SK-N-SH treated with all-trans-retinoic acid at 6 μM for 48 hours (cell line): ENCODE measurements around the gene LSR.
"Not testable (repeated sequence)": the region's sequence is repeated elsewhere in the genome, so short reads cannot be mapped to it uniquely, and the experiment has no call there.

Experiments used
- ATAC-seq: fragments of 200-7000 bp; cut with Tn5 transposase; 3 replicates; pipeline ENCODE4 v1.9.1; 2020; ENCODE audit warnings: mild to moderate bottlenecking, moderate library complexity
- ARNTL ChIP-seq: fragments of 450-650 bp; formaldehyde crosslinking; IDR thresholded peaks from 2 replicates; pipeline ENCODE4 v1.5.0; 2020; ENCODE audit warnings: low read depth, mild to moderate bottlenecking, moderate library complexity, borderline replicate concordance
- BACH2 ChIP-seq: fragments of 250-450 bp; sonication (Bioruptor Pico); IDR thresholded peaks from 2 replicates; pipeline ENCODE4 v1.9.0; 2021; ENCODE audit warnings: mild to moderate bottlenecking, borderline replicate concordance
- CSDC2 ChIP-seq: fragments of 250-450 bp; sonication (Bioruptor Pico); IDR thresholded peaks from 2 replicates; pipeline ENCODE4 v1.5.0; 2020; ENCODE audit warnings: mild to moderate bottlenecking, moderate library complexity
- ESRRG ChIP-seq: fragments of 250-450 bp; sonication (Bioruptor Pico); IDR thresholded peaks from 2 replicates; pipeline ENCODE4 v1.6.1; 2021; ENCODE audit warnings: mild to moderate bottlenecking
- GLIS3 ChIP-seq: fragments of 250-450 bp; sonication (Bioruptor Pico); IDR thresholded peaks from 2 replicates; pipeline ENCODE4 v1.5.0; 2020; ENCODE audit warnings: mild to moderate bottlenecking, moderate library complexity
- ISL1 ChIP-seq: fragments of 250-450 bp; sonication (Bioruptor Pico); IDR thresholded peaks from 2 replicates; pipeline ENCODE4 v2.1.2; 2022; ENCODE audit warnings: mild to moderate bottlenecking, moderate library complexity
- OSR1 ChIP-seq: fragments of 250-450 bp; sonication (Bioruptor Pico); IDR thresholded peaks from 2 replicates; pipeline ENCODE4 v1.8.0; 2022; ENCODE audit warnings: moderate library complexity, mild to moderate bottlenecking, inconsistent platforms
- PATZ1 ChIP-seq: fragments of 250-450 bp; sonication (Bioruptor Pico); IDR thresholded peaks from 2 replicates; pipeline ENCODE4 v1.8.0; 2020; ENCODE audit warnings: mild to moderate bottlenecking, moderate library complexity, borderline replicate concordance
- PPARA ChIP-seq: fragments of 250-450 bp; sonication (Bioruptor Pico); IDR thresholded peaks from 2 replicates; pipeline ENCODE4 v1.5.0; 2020; ENCODE audit warnings: mild to moderate bottlenecking, borderline replicate concordance
- TCF4 ChIP-seq: fragments of 250-450 bp; sonication (Bioruptor Pico); IDR thresholded peaks from 2 replicates; pipeline ENCODE4 v1.8.0; 2021; ENCODE audit warnings: mild to moderate bottlenecking, moderate library complexity, borderline replicate concordance
- TOX ChIP-seq: fragments of 250-450 bp; sonication (Bioruptor Pico); IDR thresholded peaks from 2 replicates; pipeline ENCODE4 v1.8.0; 2021; ENCODE audit warnings: mild to moderate bottlenecking, moderate library complexity, borderline replicate concordance
- ZC3H10 ChIP-seq: fragments of 250-450 bp; sonication (Bioruptor Pico); IDR thresholded peaks from 2 replicates; pipeline ENCODE4 v1.5.1; 2021; ENCODE audit warnings: mild to moderate bottlenecking, moderate library complexity
- ZFP3 ChIP-seq: fragments of 250-450 bp; sonication (Bioruptor Pico); IDR thresholded peaks from 2 replicates; pipeline ENCODE4 v1.5.0; 2020; ENCODE audit warnings: mild to moderate bottlenecking, moderate library complexity
- ZFP30 ChIP-seq: fragments of 450-650 bp; formaldehyde crosslinking; IDR thresholded peaks from 2 replicates; pipeline ENCODE4 v1.5.0; 2022; ENCODE audit warnings: mild to moderate bottlenecking, moderate library complexity
- ZNF565 ChIP-seq: fragments of 450-650 bp; formaldehyde crosslinking; conservative IDR thresholded peaks from 2 replicates; pipeline ENCODE4 v1.5.0; 2020; ENCODE audit warnings: low read depth, mild to moderate bottlenecking, moderate library complexity
- ZNF70 ChIP-seq: fragments of 450-650 bp; formaldehyde crosslinking; IDR thresholded peaks from 2 replicates; pipeline ENCODE4 v1.5.0; 2020; ENCODE audit warnings: mild to moderate bottlenecking, moderate library complexity
- ZNF8 ChIP-seq: fragments of 450-650 bp; formaldehyde crosslinking; IDR thresholded peaks from 2 replicates; pipeline ENCODE4 v1.5.0; 2020; ENCODE audit warnings: mild to moderate bottlenecking, moderate library complexity
- TF ChIP-seq, protein P1 (sequence below): fragments of 250-450 bp; sonication (Bioruptor Pico); IDR thresholded peaks from 2 replicates; pipeline ENCODE4 v1.5.1; 2021; ENCODE audit warnings: mild to moderate bottlenecking, moderate library complexity
- TF ChIP-seq, protein P2 (sequence below): fragments of 250-450 bp; sonication (Bioruptor Pico); IDR thresholded peaks from 2 replicates; pipeline ENCODE4 v1.5.1; 2020; ENCODE audit warnings: low read depth, mild to moderate bottlenecking, moderate library complexity
- TF ChIP-seq, protein P3 (sequence below): fragments of 250-450 bp; sonication (Bioruptor Pico); IDR thresholded peaks from 2 replicates; pipeline ENCODE4 v1.8.0; 2021; ENCODE audit warnings: low read depth, mild to moderate bottlenecking, moderate library complexity, borderline replicate concordance

Gene LSR

DNA sequence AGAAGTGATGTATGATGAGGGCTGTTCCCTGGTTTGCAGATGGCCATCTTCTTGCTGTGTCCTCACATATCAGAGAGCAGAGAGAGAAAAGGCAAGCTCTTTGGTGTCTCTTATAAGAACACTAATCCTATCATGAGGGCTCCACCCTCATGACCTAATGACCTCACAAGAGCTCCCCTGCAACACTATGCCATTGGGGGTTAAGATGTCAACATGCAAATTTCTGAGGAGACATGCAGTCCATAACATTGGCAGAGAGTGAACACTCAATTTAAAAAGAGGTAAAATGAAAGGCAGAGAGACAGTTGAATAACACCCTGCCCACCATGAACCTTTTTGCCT, 31.2 kb upstream of the LSR start:
- TF ChIP-seq TCF4 (CRISPR knock-in tag) (no peak), ISL1 (CRISPR knock-in tag) (no peak), ZNF565 (CRISPR knock-in tag) (no peak), ESRRG (no peak), BACH2 (CRISPR knock-in tag) (no peak), TOX (CRISPR knock-in tag) (no peak)
- TF ChIP-seq, protein P1, sequence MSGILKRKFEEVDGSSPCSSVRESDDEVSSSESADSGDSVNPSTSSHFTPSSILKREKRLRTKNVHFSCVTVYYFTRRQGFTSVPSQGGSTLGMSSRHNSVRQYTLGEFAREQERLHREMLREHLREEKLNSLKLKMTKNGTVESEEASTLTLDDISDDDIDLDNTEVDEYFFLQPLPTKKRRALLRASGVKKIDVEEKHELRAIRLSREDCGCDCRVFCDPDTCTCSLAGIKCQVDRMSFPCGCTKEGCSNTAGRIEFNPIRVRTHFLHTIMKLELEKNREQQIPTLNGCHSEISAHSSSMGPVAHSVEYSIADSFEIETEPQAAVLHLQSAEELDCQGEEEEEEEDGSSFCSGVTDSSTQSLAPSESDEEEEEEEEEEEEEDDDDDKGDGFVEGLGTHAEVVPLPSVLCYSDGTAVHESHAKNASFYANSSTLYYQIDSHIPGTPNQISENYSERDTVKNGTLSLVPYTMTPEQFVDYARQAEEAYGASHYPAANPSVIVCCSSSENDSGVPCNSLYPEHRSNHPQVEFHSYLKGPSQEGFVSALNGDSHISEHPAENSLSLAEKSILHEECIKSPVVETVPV (CRISPR knock-in tag): no peak
- TF ChIP-seq, protein P2, sequence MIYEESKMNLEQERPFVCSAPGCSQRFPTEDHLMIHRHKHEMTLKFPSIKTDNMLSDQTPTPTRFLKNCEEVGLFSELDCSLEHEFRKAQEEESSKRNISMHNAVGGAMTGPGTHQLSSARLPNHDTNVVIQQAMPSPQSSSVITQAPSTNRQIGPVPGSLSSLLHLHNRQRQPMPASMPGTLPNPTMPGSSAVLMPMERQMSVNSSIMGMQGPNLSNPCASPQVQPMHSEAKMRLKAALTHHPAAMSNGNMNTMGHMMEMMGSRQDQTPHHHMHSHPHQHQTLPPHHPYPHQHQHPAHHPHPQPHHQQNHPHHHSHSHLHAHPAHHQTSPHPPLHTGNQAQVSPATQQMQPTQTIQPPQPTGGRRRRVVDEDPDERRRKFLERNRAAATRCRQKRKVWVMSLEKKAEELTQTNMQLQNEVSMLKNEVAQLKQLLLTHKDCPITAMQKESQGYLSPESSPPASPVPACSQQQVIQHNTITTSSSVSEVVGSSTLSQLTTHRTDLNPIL: no peak
- no peak for ATAC-seq

DNA sequence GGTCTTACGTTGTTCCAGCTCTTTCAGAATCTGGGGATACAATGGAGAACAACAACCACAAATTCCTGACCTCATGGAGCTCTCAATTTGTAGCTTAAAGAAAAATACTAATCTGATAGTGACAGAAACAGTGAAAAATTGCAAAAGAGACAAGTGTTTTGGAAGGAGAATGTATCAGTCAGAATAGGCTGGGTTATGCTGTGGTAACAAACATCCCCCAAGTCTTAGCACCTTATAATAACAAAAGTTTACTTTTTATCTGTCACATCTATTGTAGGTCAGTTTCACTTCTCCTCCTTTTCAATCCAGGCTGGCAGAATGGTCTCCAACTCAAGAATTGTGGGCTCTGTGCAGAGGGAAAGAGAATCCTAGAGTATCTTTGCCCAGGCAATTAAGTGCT, 29.8 kb upstream of the LSR start:
- no peak for ATAC-seq
- TF ChIP-seq OSR1 (no peak), CSDC2 (no peak), ZNF70 (CRISPR knock-in tag) (no peak), ISL1 (CRISPR knock-in tag) (no peak), ZFP3 (CRISPR knock-in tag) (no peak), BACH2 (CRISPR knock-in tag) (no peak)
- TF ChIP-seq, all 23 proteins: peak for 0

DNA sequence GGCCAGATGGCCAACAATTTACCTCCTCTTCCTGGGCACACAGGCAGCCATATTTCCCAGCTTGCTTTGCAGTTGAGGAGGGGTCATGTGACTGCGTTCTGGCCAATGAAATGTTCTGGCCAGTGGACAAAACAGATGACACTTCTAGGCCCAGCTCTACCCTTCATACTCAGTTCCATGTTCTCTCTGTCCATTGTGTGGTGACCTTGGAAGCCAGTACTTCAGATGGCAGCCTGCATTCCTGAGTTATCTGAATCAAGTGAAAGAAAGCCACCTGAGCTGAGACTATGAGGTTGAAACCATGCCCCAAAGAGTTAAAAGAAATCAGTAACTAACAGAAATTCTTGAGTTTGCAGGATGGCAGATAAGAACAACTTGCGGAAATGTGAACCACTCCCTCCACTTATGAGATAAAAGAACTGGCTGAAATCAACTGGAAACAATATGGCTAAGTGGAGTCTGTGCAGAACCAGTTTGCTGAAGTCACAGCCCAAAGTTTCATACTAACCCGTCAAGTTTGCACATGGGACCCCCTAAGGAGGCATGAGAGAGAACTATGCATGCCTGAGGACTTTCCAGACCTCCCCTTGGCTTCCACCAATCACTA, 28.4 kb upstream of the LSR start:
- TF ChIP-seq ISL1 (CRISPR knock-in tag) (no peak), GLIS3 (CRISPR knock-in tag) (no peak), ZFP30 (no peak), OSR1 (no peak), ESRRG (no peak), ZFP3 (CRISPR knock-in tag) (no peak), BACH2 (CRISPR knock-in tag) (no peak), ZNF70 (CRISPR knock-in tag) (no peak), ZNF8 (no peak), ARNTL (CRISPR knock-in tag) (no peak)
- TF ChIP-seq, protein P3, sequence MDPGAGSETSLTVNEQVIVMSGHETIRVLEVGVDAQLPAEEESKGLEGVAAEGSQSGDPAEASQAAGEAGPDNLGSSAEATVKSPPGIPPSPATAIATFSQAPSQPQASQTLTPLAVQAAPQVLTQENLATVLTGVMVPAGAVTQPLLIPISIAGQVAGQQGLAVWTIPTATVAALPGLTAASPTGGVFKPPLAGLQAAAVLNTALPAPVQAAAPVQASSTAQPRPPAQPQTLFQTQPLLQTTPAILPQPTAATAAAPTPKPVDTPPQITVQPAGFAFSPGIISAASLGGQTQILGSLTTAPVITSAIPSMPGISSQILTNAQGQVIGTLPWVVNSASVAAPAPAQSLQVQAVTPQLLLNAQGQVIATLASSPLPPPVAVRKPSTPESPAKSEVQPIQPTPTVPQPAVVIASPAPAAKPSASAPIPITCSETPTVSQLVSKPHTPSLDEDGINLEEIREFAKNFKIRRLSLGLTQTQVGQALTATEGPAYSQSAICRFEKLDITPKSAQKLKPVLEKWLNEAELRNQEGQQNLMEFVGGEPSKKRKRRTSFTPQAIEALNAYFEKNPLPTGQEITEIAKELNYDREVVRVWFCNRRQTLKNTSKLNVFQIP (CRISPR knock-in tag): no peak
- ATAC-seq: no peak

- ATAC-seq: not testable (repeated sequence)
Observed at GRCh38 chr19:35220973-35221590, 27.7 kb upstream of the LSR start.

DNA sequence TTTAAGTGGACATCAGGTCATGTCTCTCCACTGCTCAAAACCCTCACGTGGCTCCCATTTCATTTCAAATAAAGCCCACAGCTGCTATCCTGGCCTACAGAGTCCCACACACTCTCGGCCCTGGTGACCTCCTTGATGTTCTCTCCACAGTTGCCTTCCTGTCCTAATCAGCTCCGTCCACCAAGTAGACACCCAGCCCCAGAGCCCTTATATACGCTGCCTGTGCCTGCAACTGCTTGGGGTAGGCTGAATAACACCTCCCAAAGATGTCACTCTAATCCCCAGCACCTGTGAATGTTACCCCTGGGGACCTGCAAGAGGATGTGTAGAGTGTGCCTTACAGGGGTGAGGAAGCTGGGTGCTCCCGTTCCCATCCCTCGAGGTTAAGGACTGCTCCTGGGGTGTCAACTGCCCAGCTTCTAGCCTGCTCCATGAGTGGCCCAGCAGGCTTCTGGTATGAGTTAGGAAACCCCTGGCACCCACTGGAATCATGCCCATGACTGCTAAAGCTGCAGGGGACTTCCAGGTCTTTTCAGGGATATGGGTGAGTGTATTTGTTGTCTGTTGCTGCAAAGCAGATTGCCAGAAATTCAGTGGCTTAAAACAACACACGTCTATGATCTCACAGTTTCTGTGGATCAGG, 26.3 kb upstream of the LSR start:
- ATAC-seq: no peak
- TF ChIP-seq, protein P3 (CRISPR knock-in tag): no peak
- TF ChIP-seq, protein P2: no peak
- TF ChIP-seq GLIS3 (CRISPR knock-in tag) (no peak), PPARA (CRISPR knock-in tag) (no peak), OSR1 (no peak), TCF4 (CRISPR knock-in tag) (no peak), PATZ1 (no peak), ZNF70 (CRISPR knock-in tag) (no peak), ISL1 (CRISPR knock-in tag) (no peak), ZC3H10 (no peak)
- TF ChIP-seq, protein P1 (CRISPR knock-in tag): no peak
